ENCODE data around the gene RBM12.

DNA sequence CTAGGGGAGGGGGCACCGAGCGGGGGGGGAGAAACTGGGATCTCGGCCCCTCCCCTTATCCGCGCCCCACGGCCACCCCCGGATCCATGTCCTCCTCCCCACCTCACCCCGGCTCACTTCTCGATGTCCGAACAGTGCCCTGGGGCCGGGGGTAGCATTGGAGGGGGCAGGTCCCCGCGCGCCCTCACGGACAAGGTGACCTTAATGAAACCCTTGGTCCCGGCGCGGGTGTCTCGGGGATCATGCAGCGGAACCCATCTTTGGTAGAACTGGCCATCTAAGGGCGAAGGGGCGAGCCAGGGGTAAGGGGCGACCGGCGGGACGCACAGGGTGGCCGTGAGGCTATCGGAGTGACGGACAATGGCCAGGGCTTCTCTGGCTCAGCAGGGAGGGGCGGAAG, 62.7 kb downstream of the RBM12 start:
- TF ChIP-seq CTCF (IDR thresholded peaks at IDR 0.05; ENCODE audit: low read length) (no peak), EZH2 (IDR thresholded peaks at IDR 0.05; ENCODE audit: borderline replicate concordance, low read length) (no peak)
